Right forelimb (tissue), 1 donor: ENCODE measurements around the gene AAGAB.
"Not testable (repeated sequence)": the region's sequence is repeated elsewhere in the genome, so short reads cannot be mapped to it uniquely, and the experiment has no call there.

Source experiments
- DNase-seq: peaks from one replicate; pipeline ENCODE4 v3.0.0-alpha.2; 2018

AAGAB gene

GRCh38 chr15:67253101-67253500, 1.4 kb downstream of the AAGAB start:
- no peak for DNase-seq

- no peak for DNase-seq
These were observed 3.1 kb downstream of the AAGAB start for GRCh38 chr15:67251318-67251717.

GRCh38 chr15:67249830-67250229, 4.6 kb downstream of the AAGAB start:
- no peak for DNase-seq

- DNase-seq, result no peak
These were observed 6.4 kb downstream of the AAGAB start for GRCh38 chr15:67248011-67248505.

- not testable (repeated sequence) for DNase-seq
These were observed 7.9 kb downstream of the AAGAB start for GRCh38 chr15:67246606-67247005.

GRCh38 chr15:67244971-67245478, 9.4 kb downstream of the AAGAB start:
- no peak for DNase-seq

- no peak for DNase-seq
These were observed 11.8 kb downstream of the AAGAB start for GRCh38 chr15:67242708-67243111.

- no peak for DNase-seq
These were observed 13.2 kb downstream of the AAGAB start for GRCh38 chr15:67241132-67241855.

- DNase-seq, result no peak
These were observed 14.0 kb downstream of the AAGAB start for GRCh38 chr15:67240235-67241131.

- DNase-seq, result no peak
These were observed 21.9 kb downstream of the AAGAB start for GRCh38 chr15:67232591-67232990.

GRCh38 chr15:67230504-67230903, 24.0 kb downstream of the AAGAB start:
- no peak for DNase-seq

GRCh38 chr15:67228286-67228685, 26.2 kb downstream of the AAGAB start:
- no peak for DNase-seq

GRCh38 chr15:67227846-67228245, 26.6 kb downstream of the AAGAB start:
- no peak for DNase-seq

- DNase-seq, result no peak
These were observed 27.0 kb downstream of the AAGAB start for GRCh38 chr15:67227431-67227830.

GRCh38 chr15:67225336-67225735, 29.1 kb downstream of the AAGAB start:
- no peak for DNase-seq

GRCh38 chr15:67224889-67225288, 29.6 kb downstream of the AAGAB start:
- DNase-seq, result no peak

GRCh38 chr15:67219288-67219687, 35.2 kb downstream of the AAGAB start:
- no peak for DNase-seq

- DNase-seq, result no peak
These were observed 36.0 kb downstream of the AAGAB start for GRCh38 chr15:67218428-67218827.

GRCh38 chr15:67216859-67217258, 37.6 kb downstream of the AAGAB start:
- no peak for DNase-seq

- DNase-seq, result no peak
These were observed 39.4 kb downstream of the AAGAB start for GRCh38 chr15:67215102-67215501.

- DNase-seq, result no peak
These were observed 41.6 kb downstream of the AAGAB start for GRCh38 chr15:67212684-67213367.

- no peak for DNase-seq
These were observed 43.8 kb downstream of the AAGAB start for GRCh38 chr15:67210555-67211168.

- no peak for DNase-seq
These were observed 46.1 kb downstream of the AAGAB start for GRCh38 chr15:67208396-67208795.
